Nucleus accumbens (tissue), 56 donors: ENCODE results near the gene ATRAID.
"Not testable (repeated sequence)": the region's sequence is repeated elsewhere in the genome, so short reads cannot be mapped to it uniquely, and the experiment has no call there.

Source experiments
- DNase-seq, 56 donors: peaks; one replicate each; lab custom pipeline; 2025; lab: John Stamatoyannopoulos, UW

ATRAID gene, protein sequence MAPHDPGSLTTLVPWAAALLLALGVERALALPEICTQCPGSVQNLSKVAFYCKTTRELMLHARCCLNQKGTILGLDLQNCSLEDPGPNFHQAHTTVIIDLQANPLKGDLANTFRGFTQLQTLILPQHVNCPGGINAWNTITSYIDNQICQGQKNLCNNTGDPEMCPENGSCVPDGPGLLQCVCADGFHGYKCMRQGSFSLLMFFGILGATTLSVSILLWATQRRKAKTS

GRCh38 chr2:27211943-27212625 is at the start of gene ATRAID, which contains the start of gene SLC5A6:
ATRAID (plus strand) TSS chr2:27212041; CDS start chr2:27212369, 328 bp downstream.
SLC5A6 (minus strand) TSS chr2:27212268; CDS start chr2:27207650, 4,618 bp downstream.
- DNase-seq, result peak; percentile 22 to 99 (median 90)

DNA sequence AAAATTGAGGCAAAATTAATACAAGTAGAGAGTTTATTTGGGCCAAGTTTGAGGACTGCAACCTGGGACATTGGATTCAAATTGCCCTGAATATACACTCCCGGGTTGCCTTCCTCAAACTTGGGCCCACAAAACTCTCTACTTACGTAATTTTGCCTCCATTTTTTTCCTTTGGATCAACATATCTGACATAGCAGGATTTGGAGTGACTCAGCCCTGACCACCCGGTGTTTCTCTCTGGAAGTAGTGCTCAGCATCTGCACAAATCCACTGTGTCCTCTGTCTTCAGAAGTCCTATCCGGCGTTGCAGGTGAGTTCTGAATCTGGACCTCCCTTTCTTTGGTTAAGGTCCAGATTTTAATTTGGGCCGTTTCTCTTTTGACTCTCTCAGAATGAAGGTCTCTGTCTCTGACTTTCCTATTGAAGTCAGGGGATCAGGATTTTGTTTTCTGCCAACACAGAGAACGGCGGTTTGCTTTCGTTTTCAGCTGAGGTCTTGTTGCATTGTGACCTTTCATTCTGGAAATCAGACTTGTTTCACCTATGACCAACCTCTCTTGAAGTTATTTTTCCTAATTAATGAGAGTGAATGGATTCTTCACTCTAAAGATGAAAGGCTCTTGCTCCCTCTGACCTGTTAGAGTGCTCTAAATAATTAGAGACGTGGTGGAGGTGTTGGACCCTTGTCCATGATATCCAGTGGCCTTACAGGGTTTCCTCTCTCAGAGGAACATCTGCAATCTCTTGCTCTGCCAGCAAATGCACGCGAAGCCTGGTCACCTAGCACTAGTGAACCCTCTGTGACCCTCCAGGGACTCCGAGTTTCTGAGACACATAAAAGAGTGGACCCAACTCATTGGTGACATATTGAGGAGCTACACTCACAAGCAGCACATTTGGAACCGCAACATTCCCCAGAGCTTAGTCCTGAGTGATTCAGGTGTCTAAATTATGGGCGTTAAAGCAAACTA is 49.4 kb upstream of the ATRAID start:
- DNase-seq, result no peak

GRCh38 chr2:27164960-27165763 is 46.7 kb upstream of the ATRAID start:
- no peak for DNase-seq

GRCh38 chr2:27170581-27171337 is 41.1 kb upstream of the ATRAID start:
- no peak for DNase-seq

DNA sequence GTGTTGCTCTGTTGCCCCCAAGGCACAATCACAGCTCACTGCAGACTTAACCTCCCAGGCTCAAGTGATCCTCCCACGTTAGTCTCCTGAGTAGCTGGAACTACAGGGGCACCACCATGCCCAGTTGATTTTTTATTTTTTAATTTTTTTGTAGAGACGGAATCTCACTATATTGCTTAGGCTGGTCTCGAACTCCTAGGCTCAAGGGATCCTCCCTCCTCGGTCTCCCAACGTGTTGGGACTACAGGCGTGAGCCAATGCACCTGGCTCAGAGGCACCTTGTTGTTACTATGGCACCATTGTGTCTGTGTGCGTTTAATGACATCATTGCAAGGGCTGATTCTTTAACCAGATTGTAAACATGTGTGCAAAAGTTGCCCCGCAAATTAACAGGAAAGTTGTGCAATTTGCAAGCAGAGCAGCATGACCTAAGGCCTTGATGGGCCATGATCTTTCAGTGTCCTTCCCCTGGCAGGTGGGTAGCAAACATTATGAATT is 40.4 kb upstream of the ATRAID start:
- DNase-seq, result no peak

- no peak for DNase-seq
Observed at GRCh38 chr2:27174638-27175037, 37.2 kb upstream of the ATRAID start.

DNA sequence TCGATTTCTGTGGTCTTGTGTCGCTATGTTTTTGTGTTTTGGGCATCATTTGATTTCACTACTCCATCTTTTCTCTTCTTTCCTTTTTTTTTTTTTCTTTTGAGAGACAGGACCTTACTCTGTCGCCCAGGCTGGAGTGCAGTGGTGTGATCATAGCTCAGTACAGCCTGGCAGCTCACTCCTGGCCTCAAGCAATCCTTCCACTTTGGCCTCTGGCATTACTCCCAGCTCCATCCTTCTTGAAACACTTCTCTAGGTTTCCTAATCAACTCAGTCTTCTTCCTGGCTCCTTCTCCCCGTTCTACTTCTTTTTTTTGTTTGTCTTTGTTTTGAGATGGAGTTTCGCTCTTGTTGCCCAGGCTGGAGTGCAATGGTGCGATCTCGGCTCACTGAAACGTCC is 36.5 kb upstream of the ATRAID start:
- no peak for DNase-seq

DNA sequence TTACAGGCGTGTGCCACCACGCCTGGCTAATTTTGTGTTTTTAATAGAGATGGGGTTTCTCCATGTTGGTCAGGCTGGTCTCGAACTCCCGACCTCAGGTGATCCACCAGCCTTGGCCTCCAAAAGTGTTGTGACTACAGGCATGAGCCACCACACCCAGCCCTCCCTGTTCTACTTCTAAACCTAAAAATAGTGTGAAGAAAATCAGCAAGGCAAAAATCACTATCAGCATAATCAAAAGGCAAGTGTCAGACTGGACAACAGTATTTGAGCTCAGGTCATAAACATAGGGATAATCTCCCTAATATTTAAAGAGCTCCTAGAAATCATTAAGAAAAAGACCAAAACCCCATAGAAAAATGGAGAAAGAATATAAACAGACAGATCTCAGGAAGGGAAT is 36.1 kb upstream of the ATRAID start:
- DNase-seq, result not testable (repeated sequence)

DNA sequence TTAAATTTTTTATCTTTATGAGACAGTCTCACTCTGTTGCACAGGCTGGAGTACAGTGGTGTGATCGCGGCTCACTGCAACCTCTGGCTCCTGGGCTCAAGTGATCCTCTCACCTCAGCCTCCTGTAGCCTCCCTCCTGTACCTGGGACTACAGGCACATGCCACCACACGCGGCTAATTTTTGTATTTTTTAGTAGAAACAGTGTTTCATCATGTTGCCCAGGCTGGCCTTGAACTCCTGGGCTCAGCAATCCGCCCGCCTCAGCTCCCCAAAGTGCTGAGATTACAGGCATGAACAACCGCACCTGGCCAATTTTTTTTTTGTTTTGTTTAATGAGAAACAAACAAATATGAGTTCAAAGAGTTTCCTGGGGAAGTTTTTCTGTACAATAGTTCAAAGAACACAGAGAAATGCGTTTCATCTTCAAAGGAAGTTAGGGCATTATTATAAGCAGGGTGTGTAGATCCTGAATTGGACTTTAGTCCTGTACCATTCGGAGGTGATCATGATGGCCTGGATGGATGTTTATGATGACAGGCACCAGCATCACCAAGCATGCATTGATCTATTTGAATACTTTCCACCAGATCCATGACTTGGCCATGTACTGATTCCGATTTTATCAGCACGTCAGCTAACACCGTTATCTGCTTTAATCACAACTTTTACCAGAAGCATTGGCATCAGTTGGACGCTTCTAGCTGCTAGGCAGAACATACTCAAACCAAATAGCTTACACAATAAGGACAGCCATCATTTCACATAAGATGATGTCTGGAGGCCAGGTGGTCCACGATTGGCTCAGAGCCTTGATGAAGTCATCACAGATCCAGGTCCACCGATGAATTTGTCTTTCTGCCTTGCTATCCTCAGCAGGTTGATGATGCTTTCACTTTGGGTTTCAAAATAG is 34.1 kb upstream of the ATRAID start:
- no peak for DNase-seq

DNA sequence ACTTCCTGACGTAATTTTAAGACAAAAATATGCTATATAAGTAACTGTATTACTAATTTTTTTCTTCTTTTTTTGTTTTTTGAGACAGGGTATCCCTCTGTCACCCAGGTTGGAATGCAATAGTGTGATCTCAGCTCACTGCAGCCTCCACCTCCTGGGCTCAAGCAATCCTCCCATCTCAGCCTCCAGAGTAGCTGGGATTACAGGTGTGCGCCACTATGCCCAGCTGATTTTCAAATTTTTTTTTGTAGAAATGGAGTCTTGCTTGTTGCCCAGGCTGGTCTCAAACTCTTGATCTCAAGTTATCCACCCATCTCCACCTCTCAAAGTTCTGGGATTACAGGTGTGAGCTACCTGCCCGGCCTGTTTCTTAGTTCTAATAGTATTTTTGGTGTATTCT is 33.4 kb upstream of the ATRAID start:
- DNase-seq, result no peak

DNA sequence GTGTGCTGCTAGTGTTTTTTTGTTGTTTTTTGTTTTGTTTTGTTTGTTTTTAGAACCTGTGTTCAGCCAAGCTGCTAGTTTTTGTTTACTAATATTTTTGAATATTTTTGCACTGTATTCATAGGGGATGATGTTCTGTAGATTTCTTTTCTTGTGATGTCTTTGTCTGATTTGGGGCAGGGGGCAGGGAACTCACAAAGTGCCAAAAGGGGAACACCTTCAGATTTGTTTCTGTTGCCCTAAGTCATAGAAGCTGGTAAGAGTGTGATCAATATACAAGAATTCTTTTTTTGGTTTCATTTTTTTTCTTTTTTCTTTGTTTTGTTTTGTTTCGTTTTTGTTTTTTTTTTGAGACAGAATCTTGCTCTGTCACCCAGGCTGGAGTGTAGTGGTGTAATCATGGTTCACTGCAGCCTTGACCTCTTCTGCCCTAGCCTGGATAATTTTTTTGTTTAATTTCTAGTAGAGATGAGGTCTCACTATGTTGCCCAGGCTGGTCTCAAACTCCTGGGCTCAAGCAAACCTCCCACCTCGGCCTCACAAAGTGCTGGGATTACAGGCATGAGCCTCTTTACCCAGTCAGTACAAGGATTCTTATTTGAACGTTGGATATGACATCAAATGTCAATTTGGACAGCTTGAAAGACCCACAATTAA is 32.4 kb upstream of the ATRAID start:
- no peak for DNase-seq

GRCh38 chr2:27182346-27182745 is 29.5 kb upstream of the ATRAID start:
- no peak for DNase-seq

DNA sequence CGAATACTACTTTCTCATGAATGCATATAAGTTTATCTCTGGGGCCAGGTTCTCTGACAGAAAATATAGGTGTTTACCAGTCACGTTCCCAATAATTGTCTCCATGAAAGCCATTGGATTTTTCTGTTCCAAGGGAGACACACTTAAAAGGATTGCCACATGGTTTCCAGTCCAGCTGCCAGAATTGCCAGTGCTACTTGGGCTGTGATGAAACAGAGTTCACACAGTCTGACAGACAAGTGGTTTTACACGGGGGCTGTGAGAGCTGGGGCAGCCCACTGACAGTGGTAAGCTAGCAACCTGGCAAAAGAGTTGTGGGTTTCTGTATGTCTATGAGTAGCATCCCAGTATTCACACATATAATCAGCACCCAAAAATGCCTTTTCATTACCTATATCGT is 27.7 kb upstream of the ATRAID start:
- DNase-seq, result no peak

DNA sequence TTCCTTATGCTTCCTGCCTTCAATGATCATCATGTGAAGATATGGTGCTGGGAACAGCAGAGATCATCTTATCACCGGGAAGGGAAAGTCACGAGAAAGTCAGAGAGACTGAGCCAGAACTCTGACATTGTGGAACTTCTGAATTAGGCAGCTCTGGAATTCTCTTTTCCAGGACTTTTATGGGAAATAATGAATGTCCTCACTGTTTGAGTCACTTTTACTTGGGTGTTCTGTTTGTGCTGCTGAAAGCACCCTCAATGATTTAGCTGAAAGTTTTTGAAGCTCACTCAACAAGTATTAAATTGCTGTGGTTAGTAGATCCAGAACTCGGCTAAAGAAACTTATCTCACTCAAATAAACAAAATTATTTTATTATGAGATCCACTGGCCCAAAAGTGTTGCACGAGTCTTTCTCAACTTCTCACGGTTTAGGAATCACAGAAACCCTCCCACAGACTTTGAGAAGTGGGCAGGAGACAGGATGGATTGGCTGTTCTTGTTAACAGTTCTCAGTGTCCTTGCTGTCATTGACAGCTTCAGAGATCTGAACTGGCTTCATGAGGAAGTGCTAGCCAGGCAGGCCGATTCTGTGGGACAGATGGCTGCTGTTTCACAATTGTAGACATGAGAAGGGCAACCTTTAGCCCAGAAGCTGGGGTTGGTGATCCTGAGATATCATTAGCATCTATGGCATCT is 26.4 kb upstream of the ATRAID start:
- DNase-seq, result peak in 1 of 56 donors; percentile 6

DNA sequence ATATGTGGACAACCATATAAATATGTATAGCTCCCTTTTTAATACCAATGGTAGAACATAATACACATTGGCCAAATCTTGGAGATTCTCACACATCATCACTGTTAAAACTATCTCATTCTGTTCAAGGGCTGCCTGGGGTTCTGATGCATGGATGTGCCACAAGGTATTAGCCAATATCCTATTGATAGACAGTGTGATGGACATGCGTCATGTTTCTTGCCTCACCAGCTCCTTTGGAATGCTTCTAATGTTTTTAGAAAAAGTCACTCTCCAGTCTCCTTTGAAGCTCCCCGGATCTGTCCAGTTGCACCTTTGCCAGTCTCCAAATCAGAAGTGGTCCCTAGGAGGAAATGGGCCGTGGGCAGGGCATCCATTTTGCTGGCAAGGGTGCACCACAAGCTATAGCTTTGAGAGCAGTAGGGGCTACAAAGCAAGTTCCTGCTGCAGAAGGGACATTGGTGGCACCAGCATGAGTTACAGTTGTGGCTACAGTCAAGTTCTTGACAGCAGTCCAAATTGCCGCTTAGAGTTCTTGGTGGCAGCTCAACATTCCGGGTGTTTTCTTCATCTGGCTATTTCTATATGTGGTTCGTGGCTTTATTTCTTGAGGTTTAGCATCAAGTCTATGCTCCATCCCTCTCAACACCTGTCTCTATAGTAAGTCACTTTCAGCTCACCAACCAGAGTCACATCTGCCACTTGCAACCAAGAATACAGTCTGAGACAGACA is 25.1 kb upstream of the ATRAID start:
- DNase-seq, result no peak

GRCh38 chr2:27189989-27190388 is 21.9 kb upstream of the ATRAID start:
- no peak for DNase-seq
